Measurements from ENCODE around the gene FFAR1.

DNA sequence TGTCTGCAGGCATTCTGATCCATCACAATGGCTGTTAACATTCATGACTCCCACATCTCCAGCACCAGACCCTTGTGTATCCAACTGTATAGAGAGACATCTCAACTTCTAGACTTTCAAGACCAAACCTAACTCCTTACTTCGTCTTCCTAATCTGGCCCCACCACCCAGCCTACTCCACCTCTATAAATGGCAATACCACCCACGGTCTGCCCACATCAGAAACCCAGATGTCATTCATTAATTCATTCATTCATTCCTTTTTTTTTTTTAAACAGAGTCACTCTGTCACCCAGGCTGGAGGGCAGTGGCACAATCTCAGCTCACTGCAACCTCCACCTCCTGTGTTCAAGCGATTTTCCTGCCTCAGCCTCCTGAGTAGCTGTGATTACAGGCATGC, 33.6 kb downstream of the FFAR1 start:
- TF ChIP-seq, protein P1, sequence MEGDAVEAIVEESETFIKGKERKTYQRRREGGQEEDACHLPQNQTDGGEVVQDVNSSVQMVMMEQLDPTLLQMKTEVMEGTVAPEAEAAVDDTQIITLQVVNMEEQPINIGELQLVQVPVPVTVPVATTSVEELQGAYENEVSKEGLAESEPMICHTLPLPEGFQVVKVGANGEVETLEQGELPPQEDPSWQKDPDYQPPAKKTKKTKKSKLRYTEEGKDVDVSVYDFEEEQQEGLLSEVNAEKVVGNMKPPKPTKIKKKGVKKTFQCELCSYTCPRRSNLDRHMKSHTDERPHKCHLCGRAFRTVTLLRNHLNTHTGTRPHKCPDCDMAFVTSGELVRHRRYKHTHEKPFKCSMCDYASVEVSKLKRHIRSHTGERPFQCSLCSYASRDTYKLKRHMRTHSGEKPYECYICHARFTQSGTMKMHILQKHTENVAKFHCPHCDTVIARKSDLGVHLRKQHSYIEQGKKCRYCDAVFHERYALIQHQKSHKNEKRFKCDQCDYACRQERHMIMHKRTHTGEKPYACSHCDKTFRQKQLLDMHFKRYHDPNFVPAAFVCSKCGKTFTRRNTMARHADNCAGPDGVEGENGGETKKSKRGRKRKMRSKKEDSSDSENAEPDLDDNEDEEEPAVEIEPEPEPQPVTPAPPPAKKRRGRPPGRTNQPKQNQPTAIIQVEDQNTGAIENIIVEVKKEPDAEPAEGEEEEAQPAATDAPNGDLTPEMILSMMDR (IDR thresholded peaks at IDR 0.05) = no peak
- TF ChIP-seq ZFX (IDR thresholded peaks at IDR 0.05; ENCODE audit: borderline replicate concordance) = no peak

Measured in 22Rv1 (cell line).